GM12892 (cell line): Measurements from ENCODE around the gene TK2.
A peak's percentile ranks its signal among the peaks of the same experiment; 100 is the strongest.
"Not testable (repeated sequence)": the region's sequence is repeated elsewhere in the genome, so short reads cannot be mapped to it uniquely, and the experiment has no call there.

ENCODE experiments used
- DNase-seq: peaks from one replicate; pipeline ENCODE4 v3.0.0; 2011; ENCODE audit not compliant: insufficient read length
- FAIRE-seq: peaks from 2 replicates; lab custom pipeline; 2011; peaks lifted over from hg19 to GRCh38; lab: Jason Lieb, UNC
- POLR2A ChIP-seq: IDR thresholded peaks from 2 replicates; pipeline ENCODE4 v1.6.1; 2011; ENCODE audit warnings: low read depth, low read length, control low read depth
- POLR2AphosphoS5 ChIP-seq: IDR thresholded peaks from 2 replicates; pipeline ENCODE4 v1.6.1; 2011; ENCODE audit warnings: low read depth, low read length, control low read depth
- TAF1 ChIP-seq: IDR thresholded peaks from 2 replicates; pipeline ENCODE4 v1.6.1; 2011; ENCODE audit warnings: low read depth, mild to moderate bottlenecking, control low read depth, low read length, borderline replicate concordance

The TK2 gene

GRCh38 chr16:66521951-66522771 is 27.8 kb downstream of the TK2 start:
- FAIRE-seq (peak; percentile 95), DNase-seq (peak; percentile 47)
- peak; percentile 42; the same call in 1 of the 2 replicates for TF ChIP-seq POLR2A
- no peak for TF ChIP-seq TAF1

DNA sequence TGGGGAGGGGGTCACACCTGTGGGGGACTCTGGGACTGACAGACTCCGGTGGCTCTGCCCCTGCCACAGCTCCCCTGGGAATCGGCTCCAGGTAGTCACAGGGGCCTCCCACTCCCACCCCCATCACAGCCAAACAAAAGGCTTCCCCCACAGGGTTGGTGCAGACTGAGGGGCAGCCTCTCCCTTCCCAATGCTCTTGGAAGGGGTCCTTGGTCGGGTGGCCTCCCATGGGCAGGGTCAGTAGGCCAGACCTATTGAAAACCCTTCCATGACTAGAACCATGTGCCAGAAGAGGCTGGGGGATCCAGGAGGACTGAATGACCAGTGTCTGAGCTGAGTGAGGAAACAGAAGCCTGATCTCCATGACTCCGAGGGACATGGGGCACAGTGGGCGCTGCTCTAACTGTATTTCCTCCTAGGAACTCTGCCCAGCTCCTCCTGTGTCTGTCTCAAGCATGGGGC is 28.6 kb downstream of the TK2 start:
- DNase-seq: no peak
- no peak for FAIRE-seq
- TF ChIP-seq POLR2A (no peak), TAF1 (no peak), POLR2AphosphoS5 (no peak)

- FAIRE-seq: no peak
- no peak for DNase-seq
- TF ChIP-seq POLR2AphosphoS5: no peak
- TF ChIP-seq POLR2A: no peak
- no peak for TF ChIP-seq TAF1
Measured at GRCh38 chr16:66520406-66521170, 29.3 kb downstream of the TK2 start.

DNA sequence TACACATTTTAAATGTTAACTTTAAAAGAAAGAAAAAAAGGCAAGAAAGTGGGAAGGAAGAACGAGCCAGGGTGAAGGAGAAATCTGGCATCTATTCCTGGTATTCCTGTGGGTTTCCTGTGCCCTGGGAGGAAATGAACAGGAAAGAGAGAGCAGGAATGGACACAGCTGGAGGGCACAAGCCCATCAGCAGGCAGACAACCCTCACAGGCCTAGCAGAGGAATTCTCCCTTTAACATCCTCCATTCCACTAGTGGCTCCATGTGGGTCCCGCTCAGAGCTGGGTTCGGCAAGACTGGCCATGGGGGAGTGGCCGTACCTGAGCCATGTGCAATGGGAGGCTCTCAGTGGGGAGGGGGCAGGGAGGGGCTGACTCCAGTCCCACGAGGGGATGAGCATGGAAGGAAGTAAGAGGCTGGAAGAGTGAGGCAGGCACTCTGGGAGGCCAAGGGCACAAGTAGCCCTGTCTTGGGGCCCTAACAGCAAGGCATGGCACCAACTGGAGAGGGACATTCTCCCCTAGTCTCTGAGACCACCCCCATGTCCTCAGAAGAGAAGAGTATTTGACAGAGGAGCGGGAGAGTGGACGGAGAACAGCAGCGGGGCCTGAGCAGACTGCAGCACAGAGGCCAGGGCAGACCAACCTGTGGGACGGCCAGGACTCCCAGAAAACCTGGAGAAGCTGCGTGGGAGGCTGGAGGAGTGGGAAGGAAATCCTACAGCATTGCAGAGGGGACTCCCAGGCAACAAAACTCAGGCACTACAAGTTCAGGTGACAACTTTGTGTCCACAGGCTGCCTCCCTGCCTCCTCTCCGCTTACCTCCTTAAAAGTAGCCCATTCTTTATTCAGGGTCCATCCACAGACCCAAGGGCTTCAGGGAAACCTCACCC is 30.2 kb downstream of the TK2 start:
- FAIRE-seq (no peak), DNase-seq (no peak)
- TF ChIP-seq POLR2AphosphoS5 (no peak), POLR2A (no peak), TAF1 (no peak)

- TF ChIP-seq POLR2A (no peak), TAF1 (no peak), POLR2AphosphoS5 (no peak)
- no peak for DNase-seq
- peak; percentile 48 for FAIRE-seq
Measured at GRCh38 chr16:66517586-66518263, 32.2 kb downstream of the TK2 start.

DNA sequence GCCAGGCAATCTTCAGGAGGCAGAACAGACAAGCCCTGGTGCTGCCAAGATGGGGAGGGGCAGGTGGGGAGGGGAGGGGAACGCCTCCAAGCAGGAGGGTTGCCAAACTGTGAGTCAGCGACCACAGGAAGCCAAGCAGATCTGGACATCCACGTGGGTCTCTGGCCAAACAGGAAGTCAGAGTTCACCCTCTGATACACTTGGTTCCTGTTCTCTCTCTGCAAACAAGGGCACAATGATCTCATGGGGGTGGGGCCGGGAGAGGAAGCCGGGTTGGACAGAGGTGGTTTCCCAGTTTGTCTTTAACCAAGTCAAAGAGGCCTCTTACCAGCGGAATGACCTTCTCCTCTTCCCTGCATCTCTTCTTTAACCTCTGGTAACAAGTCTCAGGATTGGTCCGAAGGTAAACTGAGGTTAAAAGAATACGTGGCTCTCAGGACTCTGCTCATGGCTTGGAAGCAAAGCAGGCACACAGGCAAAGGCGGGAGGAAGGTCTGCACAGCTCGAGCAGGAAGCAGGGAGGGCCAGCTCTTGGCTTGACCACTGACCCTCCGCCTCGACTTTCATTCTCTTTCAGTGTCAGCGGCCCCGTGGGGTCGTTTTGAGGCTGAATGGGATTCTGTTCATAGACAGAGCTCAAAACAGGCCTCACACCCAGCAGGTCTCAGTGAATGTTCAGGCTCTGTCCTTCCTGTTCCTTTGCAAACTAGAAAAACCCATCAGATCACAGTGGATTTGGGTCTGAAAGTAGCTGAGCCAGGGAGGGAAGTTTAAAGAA is 32.9 kb downstream of the TK2 start:
- peak; percentile 51; the same call in 1 of the 2 replicates for TF ChIP-seq POLR2AphosphoS5
- TF ChIP-seq TAF1: no peak
- TF ChIP-seq POLR2A: no peak
- DNase-seq (peak; percentile 85), FAIRE-seq (peak; percentile 99)

- TF ChIP-seq POLR2AphosphoS5: no peak
- TF ChIP-seq POLR2A: no peak
- TF ChIP-seq TAF1: no peak
- FAIRE-seq: no peak
- DNase-seq: no peak
Measured at GRCh38 chr16:66516509-66516807, 33.5 kb downstream of the TK2 start.

- no peak for TF ChIP-seq POLR2AphosphoS5
- TF ChIP-seq POLR2A: no peak
- TF ChIP-seq TAF1: no peak
- DNase-seq (no peak), FAIRE-seq (no peak)
Measured at GRCh38 chr16:66515596-66516508, 34.1 kb downstream of the TK2 start.

GRCh38 chr16:66514980-66515595 is 34.8 kb downstream of the TK2 start:
- DNase-seq, FAIRE-seq: not testable (repeated sequence)

- FAIRE-seq: not testable (repeated sequence)
Measured at GRCh38 chr16:66514391-66514790, 35.5 kb downstream of the TK2 start.

More at GRCh38 chr16:66514391-66514790, 35.5 kb downstream of the TK2 start:
- not testable (repeated sequence) for DNase-seq
